ENCODE data around the gene FNBP1. TPM values are rescaled to one million over a fixed set of nuclear protein-coding genes. Genes with fewer than 3 reads are reported as not detected.
A peak's percentile ranks its signal among the peaks of the same experiment; 100 is the strongest.

The FNBP1 gene
- total and polyA plus RNA-seq, 2 of the 13 experiments (the other 11 are each of a cell fraction or from before 2014, with no cell fraction given): 5.4 to 19.5 TPM

DNA sequence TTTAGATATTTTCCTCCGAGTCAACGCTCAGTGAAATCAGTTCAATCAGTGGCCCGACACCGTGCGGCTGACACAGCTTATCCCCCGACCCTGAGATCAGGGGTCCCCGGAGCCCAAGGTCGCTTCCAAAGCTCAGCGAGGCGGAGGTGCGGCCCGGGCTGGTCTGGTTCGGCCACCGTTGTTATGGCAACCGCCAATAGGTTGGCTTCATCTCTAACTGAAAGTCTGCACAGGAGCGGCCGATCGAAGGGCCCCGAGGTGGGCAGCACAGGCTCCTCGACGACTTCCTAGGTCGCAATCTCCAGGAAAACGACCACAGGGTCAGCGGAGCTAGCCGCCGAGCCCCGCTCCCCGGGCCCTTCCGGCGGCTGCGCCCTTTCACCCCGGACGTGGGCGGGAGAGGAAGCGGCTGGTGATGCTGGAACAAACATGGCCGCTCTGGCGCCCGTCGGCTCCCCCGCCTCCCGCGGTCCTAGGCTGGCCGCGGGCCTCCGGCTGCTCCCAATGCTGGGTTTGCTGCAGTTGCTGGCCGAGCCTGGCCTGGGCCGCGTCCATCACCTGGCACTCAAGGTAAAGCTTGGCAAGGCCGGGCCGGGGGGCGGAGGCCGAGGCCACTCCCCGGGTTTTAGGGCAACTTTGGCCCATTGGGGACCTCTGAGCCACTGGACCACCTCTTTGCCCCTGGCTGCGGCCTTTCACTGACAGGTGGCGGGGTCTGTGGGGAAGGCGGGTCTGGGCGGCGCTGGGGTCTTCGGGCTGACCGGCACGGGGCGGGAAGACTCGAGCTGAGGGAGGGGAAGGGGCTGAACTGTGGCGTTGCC, 10.7 kb upstream of the FNBP1 start, which contains the start of gene GPR107 (continued):
- TF ChIP-seq ZBTB8A (CRISPR knock-in tag; IDR thresholded peaks at IDR 0.05; ENCODE audit: borderline replicate concordance, low read depth): no peak
- peak; percentile 57; the same call in 1 of the 2 replicates for TF ChIP-seq ZNF792 (CRISPR knock-in tag; IDR thresholded peaks at IDR 0.05)
- TF ChIP-seq ZNF543 (CRISPR knock-in tag; IDR thresholded peaks at IDR 0.05): peak; percentile 46; the same call in 1 of the 2 replicates
- peak; percentile 74; the same call in 1 of the 2 replicates for TF ChIP-seq ZNF563 (CRISPR knock-in tag; IDR thresholded peaks at IDR 0.05)
- peak; percentile 60; the same call in 1 of the 2 replicates for TF ChIP-seq SP5 (CRISPR knock-in tag; IDR thresholded peaks at IDR 0.05; ENCODE audit: borderline replicate concordance, low read depth)
- TF ChIP-seq, protein P1, sequence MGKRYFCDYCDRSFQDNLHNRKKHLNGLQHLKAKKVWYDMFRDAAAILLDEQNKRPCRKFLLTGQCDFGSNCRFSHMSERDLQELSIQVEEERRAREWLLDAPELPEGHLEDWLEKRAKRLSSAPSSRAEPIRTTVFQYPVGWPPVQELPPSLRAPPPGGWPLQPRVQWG (CRISPR knock-in tag; IDR thresholded peaks at IDR 0.05; ENCODE audit: borderline replicate concordance, low read depth): no peak
- peak; percentile 59 for TF ChIP-seq IKZF4 (CRISPR knock-in tag; IDR thresholded peaks at IDR 0.05; ENCODE audit: borderline replicate concordance, low read depth, not compliant biosample characterization)
- no peak for TF ChIP-seq SP1 (IDR thresholded peaks at IDR 0.05)
- 0 out of 2 replicates have a peak, but pooled peaks have one; percentile 18 for TF ChIP-seq SP1 (CRISPR knock-in tag; IDR thresholded peaks at IDR 0.05)
- TF ChIP-seq ZNF24 (IDR thresholded peaks at IDR 0.05): no peak
- no peak; the same call in none of the 2 replicates for TF ChIP-seq FOSL2 (CRISPR knock-in tag; IDR thresholded peaks at IDR 0.05)
- TF ChIP-seq, protein P2, sequence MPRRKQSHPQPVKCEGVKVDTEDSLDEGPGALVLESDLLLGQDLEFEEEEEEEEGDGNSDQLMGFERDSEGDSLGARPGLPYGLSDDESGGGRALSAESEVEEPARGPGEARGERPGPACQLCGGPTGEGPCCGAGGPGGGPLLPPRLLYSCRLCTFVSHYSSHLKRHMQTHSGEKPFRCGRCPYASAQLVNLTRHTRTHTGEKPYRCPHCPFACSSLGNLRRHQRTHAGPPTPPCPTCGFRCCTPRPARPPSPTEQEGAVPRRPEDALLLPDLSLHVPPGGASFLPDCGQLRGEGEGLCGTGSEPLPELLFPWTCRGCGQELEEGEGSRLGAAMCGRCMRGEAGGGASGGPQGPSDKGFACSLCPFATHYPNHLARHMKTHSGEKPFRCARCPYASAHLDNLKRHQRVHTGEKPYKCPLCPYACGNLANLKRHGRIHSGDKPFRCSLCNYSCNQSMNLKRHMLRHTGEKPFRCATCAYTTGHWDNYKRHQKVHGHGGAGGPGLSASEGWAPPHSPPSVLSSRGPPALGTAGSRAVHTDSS (CRISPR knock-in tag; conservative IDR thresholded peaks at IDR 0.05): no peak
- TF ChIP-seq, protein P3, sequence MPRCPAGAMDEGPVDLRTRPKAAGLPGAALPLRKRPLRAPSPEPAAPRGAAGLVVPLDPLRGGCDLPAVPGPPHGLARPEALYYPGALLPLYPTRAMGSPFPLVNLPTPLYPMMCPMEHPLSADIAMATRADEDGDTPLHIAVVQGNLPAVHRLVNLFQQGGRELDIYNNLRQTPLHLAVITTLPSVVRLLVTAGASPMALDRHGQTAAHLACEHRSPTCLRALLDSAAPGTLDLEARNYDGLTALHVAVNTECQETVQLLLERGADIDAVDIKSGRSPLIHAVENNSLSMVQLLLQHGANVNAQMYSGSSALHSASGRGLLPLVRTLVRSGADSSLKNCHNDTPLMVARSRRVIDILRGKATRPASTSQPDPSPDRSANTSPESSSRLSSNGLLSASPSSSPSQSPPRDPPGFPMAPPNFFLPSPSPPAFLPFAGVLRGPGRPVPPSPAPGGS (CRISPR knock-in tag; IDR thresholded peaks at IDR 0.05): peak; percentile 48; the same call in 1 of the 2 replicates
- TF ChIP-seq, protein P4, sequence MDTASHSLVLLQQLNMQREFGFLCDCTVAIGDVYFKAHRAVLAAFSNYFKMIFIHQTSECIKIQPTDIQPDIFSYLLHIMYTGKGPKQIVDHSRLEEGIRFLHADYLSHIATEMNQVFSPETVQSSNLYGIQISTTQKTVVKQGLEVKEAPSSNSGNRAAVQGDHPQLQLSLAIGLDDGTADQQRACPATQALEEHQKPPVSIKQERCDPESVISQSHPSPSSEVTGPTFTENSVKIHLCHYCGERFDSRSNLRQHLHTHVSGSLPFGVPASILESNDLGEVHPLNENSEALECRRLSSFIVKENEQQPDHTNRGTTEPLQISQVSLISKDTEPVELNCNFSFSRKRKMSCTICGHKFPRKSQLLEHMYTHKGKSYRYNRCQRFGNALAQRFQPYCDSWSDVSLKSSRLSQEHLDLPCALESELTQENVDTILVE (CRISPR knock-in tag; IDR thresholded peaks at IDR 0.05): no peak; the same call in 1 of the 2 replicates
- no peak for TF ChIP-seq PCBP2 (optimal IDR thresholded peaks at IDR 0.05; ENCODE audit: low read depth, low read length, poor library complexity, severe bottlenecking)
- TF ChIP-seq, protein P5, sequence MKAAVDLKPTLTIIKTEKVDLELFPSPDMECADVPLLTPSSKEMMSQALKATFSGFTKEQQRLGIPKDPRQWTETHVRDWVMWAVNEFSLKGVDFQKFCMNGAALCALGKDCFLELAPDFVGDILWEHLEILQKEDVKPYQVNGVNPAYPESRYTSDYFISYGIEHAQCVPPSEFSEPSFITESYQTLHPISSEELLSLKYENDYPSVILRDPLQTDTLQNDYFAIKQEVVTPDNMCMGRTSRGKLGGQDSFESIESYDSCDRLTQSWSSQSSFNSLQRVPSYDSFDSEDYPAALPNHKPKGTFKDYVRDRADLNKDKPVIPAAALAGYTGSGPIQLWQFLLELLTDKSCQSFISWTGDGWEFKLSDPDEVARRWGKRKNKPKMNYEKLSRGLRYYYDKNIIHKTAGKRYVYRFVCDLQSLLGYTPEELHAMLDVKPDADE (CRISPR knock-in tag; IDR thresholded peaks at IDR 0.05): peak; percentile 37; the same call in 1 of the 2 replicates
- peak; percentile 89 for TF ChIP-seq ETV5 (CRISPR knock-in tag; IDR thresholded peaks at IDR 0.05; ENCODE audit: borderline replicate concordance)
- TF ChIP-seq ZNF121 (CRISPR knock-in tag; IDR thresholded peaks at IDR 0.05): no peak
- TF ChIP-seq NFIB (CRISPR knock-in tag; IDR thresholded peaks at IDR 0.05; ENCODE audit: borderline replicate concordance): no peak
- TF ChIP-seq, protein P6, sequence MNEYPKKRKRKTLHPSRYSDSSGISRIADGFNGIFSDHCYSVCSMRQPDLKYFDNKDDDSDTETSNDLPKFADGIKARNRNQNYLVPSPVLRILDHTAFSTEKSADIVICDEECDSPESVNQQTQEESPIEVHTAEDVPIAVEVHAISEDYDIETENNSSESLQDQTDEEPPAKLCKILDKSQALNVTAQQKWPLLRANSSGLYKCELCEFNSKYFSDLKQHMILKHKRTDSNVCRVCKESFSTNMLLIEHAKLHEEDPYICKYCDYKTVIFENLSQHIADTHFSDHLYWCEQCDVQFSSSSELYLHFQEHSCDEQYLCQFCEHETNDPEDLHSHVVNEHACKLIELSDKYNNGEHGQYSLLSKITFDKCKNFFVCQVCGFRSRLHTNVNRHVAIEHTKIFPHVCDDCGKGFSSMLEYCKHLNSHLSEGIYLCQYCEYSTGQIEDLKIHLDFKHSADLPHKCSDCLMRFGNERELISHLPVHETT (CRISPR knock-in tag; conservative IDR thresholded peaks at IDR 0.05): 0 out of 2 replicates have a peak, but pooled peaks have one; percentile 32
- TF ChIP-seq CBX1 (IDR thresholded peaks at IDR 0.05; ENCODE audit: low read depth): no peak
